ENCODE measurements around the gene TTC13. TPM values are rescaled to one million over a fixed set of nuclear protein-coding genes. Genes with fewer than 3 reads are reported as not detected.

TTC13 gene
- total and polyA plus RNA-seq, 10 of the 15 experiments (the other 5 are each of a cell fraction or from before 2014, with no cell fraction given): 5.8 to 30.8 (median 18.5) TPM

DNA sequence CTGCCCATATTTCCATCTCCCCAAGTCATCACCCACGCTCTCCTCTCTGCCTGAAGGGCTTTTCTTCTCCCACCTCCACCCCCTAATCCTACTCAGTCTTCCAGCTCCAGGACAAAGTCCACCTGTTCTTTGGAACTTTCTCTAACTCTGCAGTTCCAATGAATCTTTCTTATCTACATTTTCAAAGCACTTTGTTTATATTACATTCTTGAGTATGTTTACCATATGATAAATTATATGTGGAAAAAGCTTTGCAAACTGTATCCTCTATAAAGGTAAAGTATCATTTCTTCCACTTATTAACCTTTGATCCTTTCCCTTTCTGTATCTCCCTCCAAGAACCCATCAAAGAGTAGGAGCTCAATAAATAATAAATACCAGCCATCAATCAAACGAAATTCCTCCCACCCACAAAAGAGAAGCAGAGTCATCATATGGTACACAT lies 39.7 kb downstream of the TTC13 start (continued):
- TF ChIP-seq HDGF (IDR thresholded peaks at IDR 0.05) (no peak), NFYB (IDR thresholded peaks at IDR 0.05; ENCODE audit: insufficient read depth, low read depth, low read length) (no peak), RAD21 (IDR thresholded peaks at IDR 0.05; ENCODE audit: insufficient read depth, low read depth, low read length) (no peak), GABPA (IDR thresholded peaks at IDR 0.05; ENCODE audit: low read depth) (no peak)

DNA sequence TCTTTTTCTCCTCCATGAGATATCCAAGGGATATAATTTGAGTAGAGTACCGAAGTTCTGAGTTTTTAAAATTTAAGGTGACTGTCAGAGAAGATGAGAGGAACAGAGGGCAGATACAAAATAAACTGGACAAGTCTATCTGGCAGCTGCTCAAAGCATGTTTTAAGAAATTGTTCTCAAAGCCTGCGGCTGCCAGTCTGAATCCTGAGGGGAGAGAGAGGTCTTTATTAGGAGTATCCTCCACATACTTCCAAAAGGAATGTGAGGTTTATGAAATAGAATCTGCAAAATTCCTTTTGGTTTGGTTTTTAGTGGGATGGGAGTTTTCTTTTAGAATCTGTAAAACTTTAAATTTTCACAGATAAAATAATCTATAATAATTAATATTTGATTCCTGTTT lies 41.3 kb downstream of the TTC13 start:
- H3K4me3 ChIP-seq: no peak overlapping the region
- ChIA-PET SMC1A (ENCODE audit: uncharacterized antibody, unreplicated experiment) (no interaction called here), CTCF (interaction anchor here (0.7 kb wide), 1 partner anchor 16 kb away, joined by 3 read pairs; no protein-coding TSS in a partner anchor), POLR2A (no interaction called here), RAD21 (ENCODE audit: unreplicated experiment) (no interaction called here)
- no peak for ATAC-seq
- no peak overlapping the region for H3K4me2 ChIP-seq (ENCODE audit: control insufficient read depth, insufficient read depth)
- H3K36me3 ChIP-seq (ENCODE audit: control insufficient read depth in 2 of 2, insufficient read depth in 2 of 2, low read length in 1 of 2): peaks cover 0 to 11% of the 10 kb centered on the region in 2 experiments; a peak in 3 of 4 replicates
- no peak overlapping the region for H2AFZ ChIP-seq (ENCODE audit: control insufficient read depth, low read depth, low read length)
- in situ Hi-C loops (cut with MboI): no loop called here
- H3K9me3 ChIP-seq (replicated peaks; ENCODE audit: control insufficient read depth, insufficient read depth, low read length): no peaks in the 10 kb centered on the region
- no peaks in the 10 kb centered on the region for H3K27me3 ChIP-seq (replicated peaks in 1 of 2; ENCODE audit: control insufficient read depth in 2 of 2, insufficient read depth in 2 of 2, low read length in 1 of 2)
- no peaks in the 10 kb centered on the region for H3K79me2 ChIP-seq (ENCODE audit: control insufficient read depth, insufficient read depth, low read length)
- TF ChIP-seq SREBF1 (IDR thresholded peaks at IDR 0.05; ENCODE audit: low read length) (no peak), MYC (IDR thresholded peaks at IDR 0.05; ENCODE audit: insufficient read depth, insufficient read length, insufficient replicate concordance, low read length, severe bottlenecking) (no peak), E4F1 (IDR thresholded peaks at IDR 0.05; ENCODE audit: borderline replicate concordance, partially characterized antibody) (no peak), PAX5 (IDR thresholded peaks at IDR 0.05; ENCODE audit: borderline replicate concordance, low read depth, low read length) (no peak), ZBED1 (IDR thresholded peaks at IDR 0.05; ENCODE audit: borderline replicate concordance) (no peak), POLR2AphosphoS5 (IDR thresholded peaks at IDR 0.05; ENCODE audit: low read length) (no peak)
- TF ChIP-seq, protein P1, sequence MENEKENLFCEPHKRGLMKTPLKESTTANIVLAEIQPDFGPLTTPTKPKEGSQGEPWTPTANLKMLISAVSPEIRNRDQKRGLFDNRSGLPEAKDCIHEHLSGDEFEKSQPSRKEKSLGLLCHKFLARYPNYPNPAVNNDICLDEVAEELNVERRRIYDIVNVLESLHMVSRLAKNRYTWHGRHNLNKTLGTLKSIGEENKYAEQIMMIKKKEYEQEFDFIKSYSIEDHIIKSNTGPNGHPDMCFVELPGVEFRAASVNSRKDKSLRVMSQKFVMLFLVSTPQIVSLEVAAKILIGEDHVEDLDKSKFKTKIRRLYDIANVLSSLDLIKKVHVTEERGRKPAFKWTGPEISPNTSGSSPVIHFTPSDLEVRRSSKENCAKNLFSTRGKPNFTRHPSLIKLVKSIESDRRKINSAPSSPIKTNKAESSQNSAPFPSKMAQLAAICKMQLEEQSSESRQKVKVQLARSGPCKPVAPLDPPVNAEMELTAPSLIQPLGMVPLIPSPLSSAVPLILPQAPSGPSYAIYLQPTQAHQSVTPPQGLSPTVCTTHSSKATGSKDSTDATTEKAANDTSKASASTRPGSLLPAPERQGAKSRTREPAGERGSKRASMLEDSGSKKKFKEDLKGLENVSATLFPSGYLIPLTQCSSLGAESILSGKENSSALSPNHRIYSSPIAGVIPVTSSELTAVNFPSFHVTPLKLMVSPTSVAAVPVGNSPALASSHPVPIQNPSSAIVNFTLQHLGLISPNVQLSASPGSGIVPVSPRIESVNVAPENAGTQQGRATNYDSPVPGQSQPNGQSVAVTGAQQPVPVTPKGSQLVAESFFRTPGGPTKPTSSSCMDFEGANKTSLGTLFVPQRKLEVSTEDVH (IDR thresholded peaks at IDR 0.05; ENCODE audit: low read depth, partially characterized antibody): no peak
- no peak for DNase-seq (ENCODE audit: low read depth, low spot score)
- no TSS peak for BruUV-seq (replicated peaks)
- no peaks in the 10 kb centered on the region for H3K4me1 ChIP-seq (ENCODE audit: control insufficient read depth, insufficient read depth, low read length)
- H3K27ac ChIP-seq (ENCODE audit: control insufficient read depth, insufficient read depth): no peak overlapping the region
- no peak overlapping the region for H3K9ac ChIP-seq (ENCODE audit: control insufficient read depth, insufficient read depth, low read length)
- intact Hi-C loops (cut with micrococcal nuclease; ENCODE audit: unreplicated experiment): no loop called here
- H4K20me1 ChIP-seq (ENCODE audit: control insufficient read depth, insufficient read depth): no peaks in the 10 kb centered on the region
- FAIRE-seq: no peak
- WGBS (ENCODE audit: insufficient coverage, insufficient replicate concordance, low lambda C conversion rate, missing lambda C conversion rate): 88% methylated on average over 2 of the region's 2 CpGs

Measured in GM12878 (cell line).